GM19193 (cell line): ENCODE results near the gene FBP1.

Experiments
- POLR2A ChIP-seq: IDR thresholded peaks from 4 replicates; pipeline ENCODE4 v1.6.1; 2011; ENCODE audit not compliant: insufficient read depth, insufficient read length; ENCODE audit errors: extremely low read depth

Gene FBP1

GRCh38 chr9:94666364-94667099, 27.2 kb upstream of the FBP1 start:
- TF ChIP-seq POLR2A = no peak

- TF ChIP-seq POLR2A = no peak
Observed at GRCh38 chr9:94665613-94666012, 26.3 kb upstream of the FBP1 start.

GRCh38 chr9:94664801-94665200, 25.5 kb upstream of the FBP1 start:
- no peak for TF ChIP-seq POLR2A

GRCh38 chr9:94663640-94664039, 24.3 kb upstream of the FBP1 start:
- TF ChIP-seq POLR2A = no peak

- no peak for TF ChIP-seq POLR2A
Observed at GRCh38 chr9:94663140-94663539, 23.8 kb upstream of the FBP1 start.

GRCh38 chr9:94657021-94657725, 17.9 kb upstream of the FBP1 start:
- TF ChIP-seq POLR2A = no peak

GRCh38 chr9:94656200-94656599, 16.9 kb upstream of the FBP1 start:
- peak; percentile 84 for TF ChIP-seq POLR2A

- TF ChIP-seq POLR2A = no peak
Observed at GRCh38 chr9:94655739-94656138, 16.4 kb upstream of the FBP1 start.

- TF ChIP-seq POLR2A = no peak
Observed at GRCh38 chr9:94654165-94654894, 15.0 kb upstream of the FBP1 start.

- no peak for TF ChIP-seq POLR2A
Observed at GRCh38 chr9:94650949-94651348, 11.6 kb upstream of the FBP1 start.

- no peak for TF ChIP-seq POLR2A
Observed at GRCh38 chr9:94649100-94649819, 9.9 kb upstream of the FBP1 start.

- TF ChIP-seq POLR2A = no peak
Observed at GRCh38 chr9:94648185-94648584, 8.9 kb upstream of the FBP1 start.

GRCh38 chr9:94645901-94646300, 6.6 kb upstream of the FBP1 start:
- no peak for TF ChIP-seq POLR2A

GRCh38 chr9:94644543-94644942, 5.2 kb upstream of the FBP1 start:
- no peak for TF ChIP-seq POLR2A

- no peak for TF ChIP-seq POLR2A
Observed at GRCh38 chr9:94643741-94644140, 4.4 kb upstream of the FBP1 start.
